ENCODE data around the gene TRAF1. TPM values are rescaled to one million over a fixed set of nuclear protein-coding genes. Genes with fewer than 3 reads are reported as not detected.

The TRAF1 gene
- total RNA-seq, 5 donors from 2014 or later (not counting 1 experiment from before 2014, with no cell fraction given): 67.6 to 170 (median 157) TPM

DNA sequence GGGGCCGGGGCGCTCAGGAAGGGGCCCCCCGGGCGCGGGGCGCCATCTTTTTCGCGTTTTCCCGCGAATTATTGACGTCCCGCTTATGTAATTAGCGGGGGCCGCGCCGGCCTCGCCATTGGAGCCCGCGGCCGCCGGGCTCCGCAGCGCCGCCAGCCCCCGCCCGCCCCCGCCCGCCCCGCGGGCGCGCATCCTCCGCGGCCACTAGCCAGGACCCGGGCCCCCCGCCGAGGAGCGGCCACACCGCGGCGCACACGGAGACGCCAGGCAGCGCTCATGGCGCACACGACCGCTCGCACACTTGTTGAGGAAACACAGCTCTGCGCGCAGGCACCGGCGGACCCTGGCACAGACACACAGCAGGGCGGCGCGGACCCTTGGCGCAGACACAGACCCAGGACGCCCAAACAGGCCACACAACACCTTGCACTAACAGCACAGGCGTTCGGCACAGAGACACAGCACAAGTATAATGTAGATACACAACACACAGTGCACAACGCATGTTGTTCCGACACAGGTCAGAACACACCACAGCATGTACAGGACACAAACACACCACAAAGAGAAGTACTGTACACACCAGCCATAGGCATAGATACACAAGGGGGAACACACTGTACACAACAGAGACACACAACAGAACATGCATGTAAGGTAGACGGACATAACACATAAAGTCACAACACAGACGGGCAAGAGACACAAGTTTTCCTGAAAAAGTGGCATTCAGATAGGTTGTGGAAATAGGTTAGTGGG, 49.1 kb downstream of the TRAF1 start:
- DNase-seq (peak in 33 of 35 experiments; percentile 39 to 78 (median 56)), ATAC-seq (replicated peaks in 1 of 4) (peak; percentile 40 to 58 (median 53))
- POLR2A ChIA-PET: interaction anchor here (0.7 to 1.2 kb wide), 3 partner anchors 31 to 52 kb away, joined by 3 to 7 read pairs (median 5); no protein-coding TSS in a partner anchor
- peak overlapping the region; percentile 98 to 99 for H3K27ac Mint-ChIP-seq
- peak overlapping the region; percentile 86 to 96 (median 95) for H3K4me3 Mint-ChIP-seq
- no peaks in the 10 kb centered on the region for H3K9me3 Mint-ChIP-seq
- Histone ChIP-seq H3K4me3 (ENCODE audit: control insufficient read depth in 1 of 2, extremely low read depth in 1 of 2, low read length in 1 of 2) (peak overlapping the region; percentile 68 to 80), H3K9me3 (no peaks in the 10 kb centered on the region), H3K36me3 (ENCODE audit: control insufficient read depth in 2 of 2, extremely low read depth in 1 of 2, insufficient read depth in 1 of 2, low read length in 1 of 2) (peaks cover 0 to 19% of the 10 kb centered on the region in 2 donors), H3K4me1 (ENCODE audit: control insufficient read depth in 1 of 2, extremely low read depth in 1 of 2, insufficient read depth in 2 of 2, low read length in 2 of 2) (peaks cover 34 to 82% of the 10 kb centered on the region in 2 experiments), H3K27me3 (replicated peaks in 1 of 2; ENCODE audit: control insufficient read depth in 2 of 2, extremely low read depth in 1 of 2, insufficient read depth in 2 of 2, low read length in 1 of 2) (no peaks in the 10 kb centered on the region), H3K27ac (ENCODE audit: low read length) (peak overlapping the region; percentile 86)
- H3K27me3 Mint-ChIP-seq: no peaks in the 10 kb centered on the region
- WGBS (ENCODE audit: insufficient coverage): under 1% methylated on average over 61 of the region's 63 CpGs
- peaks cover 79 to 85% (median 80%) of the 10 kb centered on the region in 3 donors for H3K4me1 Mint-ChIP-seq
- CTCF ChIA-PET: interaction anchor here (0.6 to 1.0 kb wide), 4 partner anchors 13 to 34 kb away, joined by 3 to 4 read pairs (median 4); no protein-coding TSS in a partner anchor
- H3K36me3 Mint-ChIP-seq: peaks cover 20% of the 10 kb centered on the region

DNA sequence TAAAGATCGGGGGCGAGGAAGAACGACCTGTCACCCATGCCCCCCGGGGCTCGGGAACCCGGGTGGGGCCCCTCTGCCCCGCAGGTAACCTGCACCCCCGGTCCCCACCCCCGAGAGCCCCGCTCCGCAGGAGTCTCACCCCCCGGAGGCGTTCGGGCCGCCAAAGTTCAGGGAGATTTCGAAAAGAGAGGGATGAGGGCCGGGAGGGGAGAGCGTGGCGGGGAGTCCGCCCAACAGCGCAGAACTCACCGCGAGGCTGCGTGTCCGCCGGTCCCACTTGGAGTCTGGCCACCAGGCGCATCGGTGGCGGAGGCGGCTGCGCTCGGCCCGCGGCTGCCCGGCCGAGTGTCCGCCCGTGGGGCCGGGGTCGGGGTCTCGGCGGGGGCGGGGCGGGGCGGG, 49.8 kb downstream of the TRAF1 start, which contains the start of gene PHF19:
Gene PHF19 (minus strand): TSS at position 347 of the 399 bp plus-strand sequence. CDS start 2,447 bp downstream, outside the sequence.
- peaks cover 0 to 24% of the 10 kb centered on the region in 2 donors for H3K36me3 ChIP-seq (ENCODE audit: control insufficient read depth in 2 of 2, extremely low read depth in 1 of 2, insufficient read depth in 1 of 2, low read length in 1 of 2)
- ChIA-PET CTCF (interaction anchor here in 1 of 2 donors (0.6 to 2.4 kb wide), 3 partner anchors 14 to 56 kb away, joined by 3 to 6 read pairs (median 4); no protein-coding TSS in a partner anchor), POLR2A (interaction anchor here (0.7 to 1.2 kb wide), 3 partner anchors 28 to 49 kb away, joined by 3 to 7 read pairs (median 5); no protein-coding TSS in a partner anchor)
- DNase-seq: peak in 3 of 35 experiments; percentile 15 to 48 (median 42)
- peak; percentile 9 to 28 (median 20) for ATAC-seq (replicated peaks in 1 of 4)
- no peaks in the 10 kb centered on the region for H3K9me3 ChIP-seq
- no peaks in the 10 kb centered on the region for H3K27me3 ChIP-seq (replicated peaks in 1 of 2; ENCODE audit: control insufficient read depth in 2 of 2, extremely low read depth in 1 of 2, insufficient read depth in 2 of 2, low read length in 1 of 2)
- H3K4me3 ChIP-seq (ENCODE audit: control insufficient read depth in 1 of 2, extremely low read depth in 1 of 2, low read length in 1 of 2): peak within 1 kb of the TSS; percentile 68 to 80
- Mint-ChIP-seq H3K36me3 (peaks cover 26% of the 10 kb centered on the region), H3K4me3 (peak within 1 kb of the TSS; percentile 86 to 96 (median 95)), H3K27me3 (no peaks in the 10 kb centered on the region), H3K4me1 (peaks cover 77 to 79% (median 79%) of the 10 kb centered on the region in 3 donors), H3K27ac (peak within 1 kb of the TSS; percentile 98 to 99), H3K9me3 (no peaks in the 10 kb centered on the region)
- 0% methylated on average over 18 of the region's 45 CpGs for WGBS (ENCODE audit: insufficient coverage)
- peak within 1 kb of the TSS; percentile 95 for H3K27ac ChIP-seq (ENCODE audit: low read length)
- peaks cover 31 to 76% of the 10 kb centered on the region in 2 experiments for H3K4me1 ChIP-seq (ENCODE audit: control insufficient read depth in 1 of 2, extremely low read depth in 1 of 2, insufficient read depth in 2 of 2, low read length in 2 of 2)

- Mint-ChIP-seq H3K4me1 (peaks cover 71 to 75% (median 72%) of the 10 kb centered on the region in 3 donors), H3K4me3 (peak overlapping the region; percentile 79 to 88 (median 86)), H3K27me3 (no peaks in the 10 kb centered on the region), H3K9me3 (no peaks in the 10 kb centered on the region), H3K27ac (peak overlapping the region; percentile 90 to 94), H3K36me3 (peaks cover 27% of the 10 kb centered on the region)
- ChIA-PET POLR2A (interaction anchor here (0.6 to 1.2 kb wide), 3 partner anchors 28 to 55 kb away, joined by 3 to 7 read pairs (median 3); no protein-coding TSS in a partner anchor), CTCF (interaction anchor here in 1 of 2 donors (0.6 to 2.4 kb wide), 2 partner anchors 55 to 57 kb away, joined by 3 to 6 read pairs; no protein-coding TSS in a partner anchor)
- 1% methylated on average over 46 of the region's 65 CpGs for WGBS (ENCODE audit: insufficient coverage)
- Histone ChIP-seq H3K4me1 (ENCODE audit: control insufficient read depth in 1 of 2, extremely low read depth in 1 of 2, insufficient read depth in 2 of 2, low read length in 2 of 2) (peaks cover 28 to 70% of the 10 kb centered on the region in 2 experiments), H3K4me3 (ENCODE audit: control insufficient read depth in 1 of 2, extremely low read depth in 1 of 2, low read length in 1 of 2) (peak overlapping the region; percentile 60 to 68), H3K27me3 (replicated peaks in 1 of 2; ENCODE audit: control insufficient read depth in 2 of 2, extremely low read depth in 1 of 2, insufficient read depth in 2 of 2, low read length in 1 of 2) (no peaks in the 10 kb centered on the region), H3K27ac (ENCODE audit: low read length) (peak overlapping the region; percentile 95), H3K36me3 (ENCODE audit: control insufficient read depth in 2 of 2, extremely low read depth in 1 of 2, insufficient read depth in 1 of 2, low read length in 1 of 2) (peaks cover 0 to 24% of the 10 kb centered on the region in 2 donors), H3K9me3 (no peaks in the 10 kb centered on the region)
- ATAC-seq (replicated peaks in 1 of 4): peak; percentile 45 to 61 (median 54)
- DNase-seq: peak; percentile 32 to 86 (median 62)
Measured at GRCh38 chr9:120875954-120876841, 50.4 kb downstream of the TRAF1 start.

DNA sequence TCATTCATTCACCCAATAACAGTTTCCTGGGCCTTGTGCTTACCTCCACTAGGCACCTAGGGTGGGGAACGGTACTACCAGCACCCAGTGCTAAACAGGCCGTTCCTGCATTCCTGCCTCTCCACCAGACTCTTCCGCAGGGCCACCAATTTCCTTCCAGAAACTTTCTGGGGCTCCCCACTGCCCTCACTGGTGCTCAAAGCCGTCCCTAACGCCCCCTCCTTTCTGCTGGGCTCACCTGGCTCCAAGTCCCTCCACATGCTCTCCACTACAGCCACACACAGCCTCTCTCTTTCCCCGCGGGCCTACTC, 51.0 kb downstream of the TRAF1 start:
- Histone ChIP-seq H3K36me3 (ENCODE audit: control insufficient read depth in 2 of 2, extremely low read depth in 1 of 2, insufficient read depth in 1 of 2, low read length in 1 of 2) (peaks cover 0 to 24% of the 10 kb centered on the region in 2 donors), H3K4me3 (ENCODE audit: control insufficient read depth in 1 of 2, extremely low read depth in 1 of 2, low read length in 1 of 2) (peak overlapping the region in 1 of 2 donors; percentile 35), H3K27me3 (replicated peaks in 1 of 2; ENCODE audit: control insufficient read depth in 2 of 2, extremely low read depth in 1 of 2, insufficient read depth in 2 of 2, low read length in 1 of 2) (no peaks in the 10 kb centered on the region), H3K9me3 (no peaks in the 10 kb centered on the region), H3K4me1 (ENCODE audit: control insufficient read depth in 1 of 2, extremely low read depth in 1 of 2, insufficient read depth in 2 of 2, low read length in 2 of 2) (peaks cover 27 to 64% of the 10 kb centered on the region in 2 experiments), H3K27ac (ENCODE audit: low read length) (peak overlapping the region; percentile 87)
- peak overlapping the region; percentile 84 to 90 for H3K27ac Mint-ChIP-seq
- peaks cover 66 to 71% (median 67%) of the 10 kb centered on the region in 3 donors for H3K4me1 Mint-ChIP-seq
- peaks cover 29% of the 10 kb centered on the region for H3K36me3 Mint-ChIP-seq
- 16% methylated on average over 5 of the region's 7 CpGs for WGBS (ENCODE audit: insufficient coverage)
- H3K4me3 Mint-ChIP-seq: peak overlapping the region; percentile 68 to 86 (median 82)
- no peak for DNase-seq
- ATAC-seq (replicated peaks in 1 of 4): peak in 1 of 4 experiments; percentile 6
- no peaks in the 10 kb centered on the region for H3K9me3 Mint-ChIP-seq
- ChIA-PET POLR2A (interaction anchor here in 1 of 2 donors (0.6 kb wide), 1 partner anchor 56 kb away, joined by 3 read pairs; no protein-coding TSS in a partner anchor), CTCF (interaction anchor here in 1 of 2 donors (2.4 kb wide), 1 partner anchor 56 kb away, joined by 6 read pairs; no protein-coding TSS in a partner anchor)
- H3K27me3 Mint-ChIP-seq: no peaks in the 10 kb centered on the region

- H3K27me3 ChIP-seq (replicated peaks in 1 of 2; ENCODE audit: control insufficient read depth in 2 of 2, extremely low read depth in 1 of 2, insufficient read depth in 2 of 2, low read length in 1 of 2): no peaks in the 10 kb centered on the region
- H3K36me3 ChIP-seq (ENCODE audit: control insufficient read depth in 2 of 2, extremely low read depth in 1 of 2, insufficient read depth in 1 of 2, low read length in 1 of 2): peaks cover 0 to 27% of the 10 kb centered on the region in 2 donors
- Mint-ChIP-seq H3K27me3 (no peaks in the 10 kb centered on the region), H3K9me3 (no peaks in the 10 kb centered on the region), H3K27ac (peak overlapping the region; percentile 84 to 90), H3K4me3 (peak overlapping the region; percentile 68 to 86 (median 82)), H3K36me3 (peaks cover 29% of the 10 kb centered on the region), H3K4me1 (peaks cover 64 to 69% (median 65%) of the 10 kb centered on the region in 3 donors)
- no peak overlapping the region for H3K4me3 ChIP-seq (ENCODE audit: control insufficient read depth in 1 of 2, extremely low read depth in 1 of 2, low read length in 1 of 2)
- no peaks in the 10 kb centered on the region for H3K9me3 ChIP-seq
- 55% methylated on average over 4 of the region's 4 CpGs for WGBS (ENCODE audit: insufficient coverage)
- CTCF ChIA-PET: interaction anchor here in 1 of 2 donors (0.5 to 2.4 kb wide), 2 partner anchors 8 to 56 kb away, joined by 6 read pairs; no protein-coding TSS in a partner anchor
- ATAC-seq (replicated peaks in 1 of 4) (no peak), DNase-seq (peak in 1 of 35 experiments; percentile 39)
- POLR2A ChIA-PET: interaction anchor here in 1 of 2 donors (0.6 kb wide), 1 partner anchor 57 kb away, joined by 3 read pairs; no protein-coding TSS in a partner anchor
- peak overlapping the region; percentile 87 for H3K27ac ChIP-seq (ENCODE audit: low read length)
- H3K4me1 ChIP-seq (ENCODE audit: control insufficient read depth in 1 of 2, extremely low read depth in 1 of 2, insufficient read depth in 2 of 2, low read length in 2 of 2): peaks cover 24 to 60% of the 10 kb centered on the region in 2 experiments
Measured at GRCh38 chr9:120875195-120875565, 51.4 kb downstream of the TRAF1 start.
